Adrenal gland (tissue), 5 donors: ENCODE data around the gene TRIO.

Experiments used
- POLR2A ChIP-seq, 2 donors: fragments of 450-650 bp; IDR thresholded peaks; one replicate each; pipeline ENCODE4 v1.6.1; 2017; ENCODE audit warnings: antibody characterized with exemption in 2 of 2, mild to moderate bottlenecking in 2 of 2, moderate library complexity in 1 of 2
- TF ChIP-seq, protein P1 (sequence below), 6 experiments: fragments of 450-650 bp in 4 of 6; fragments of 200-600 bp in 2 of 6; sonication (generic) in 1 of 6; IDR thresholded peaks; 1 replicate in 5 of 6; 2 replicates in 1 of 6; pipeline versions ENCODE4 v1.5.1 to v1.8.0; 2016 to 2021; ENCODE audit warnings: antibody characterized with exemption in 6 of 6, mild to moderate bottlenecking in 2 of 6, moderate library complexity in 1 of 6
- donor health status: DM: no; HTN: no; CAD: no.

- TF ChIP-seq, protein P1, sequence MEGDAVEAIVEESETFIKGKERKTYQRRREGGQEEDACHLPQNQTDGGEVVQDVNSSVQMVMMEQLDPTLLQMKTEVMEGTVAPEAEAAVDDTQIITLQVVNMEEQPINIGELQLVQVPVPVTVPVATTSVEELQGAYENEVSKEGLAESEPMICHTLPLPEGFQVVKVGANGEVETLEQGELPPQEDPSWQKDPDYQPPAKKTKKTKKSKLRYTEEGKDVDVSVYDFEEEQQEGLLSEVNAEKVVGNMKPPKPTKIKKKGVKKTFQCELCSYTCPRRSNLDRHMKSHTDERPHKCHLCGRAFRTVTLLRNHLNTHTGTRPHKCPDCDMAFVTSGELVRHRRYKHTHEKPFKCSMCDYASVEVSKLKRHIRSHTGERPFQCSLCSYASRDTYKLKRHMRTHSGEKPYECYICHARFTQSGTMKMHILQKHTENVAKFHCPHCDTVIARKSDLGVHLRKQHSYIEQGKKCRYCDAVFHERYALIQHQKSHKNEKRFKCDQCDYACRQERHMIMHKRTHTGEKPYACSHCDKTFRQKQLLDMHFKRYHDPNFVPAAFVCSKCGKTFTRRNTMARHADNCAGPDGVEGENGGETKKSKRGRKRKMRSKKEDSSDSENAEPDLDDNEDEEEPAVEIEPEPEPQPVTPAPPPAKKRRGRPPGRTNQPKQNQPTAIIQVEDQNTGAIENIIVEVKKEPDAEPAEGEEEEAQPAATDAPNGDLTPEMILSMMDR (IDR thresholded peaks at IDR 0.05): no peak
- TF ChIP-seq POLR2A (IDR thresholded peaks at IDR 0.05): no peak
These were observed 176.0 kb downstream of the TRIO start for GRCh38 chr5:14319102-14319501.
